RCC 7860 (cell line): ENCODE results near the gene CFAP54.
A peak's percentile ranks its signal among the peaks of the same experiment; 100 is the strongest.
"Not testable (repeated sequence)": the region's sequence is repeated elsewhere in the genome, so short reads cannot be mapped to it uniquely, and the experiment has no call there.

Source experiments
- DNase-seq: peaks from one replicate; pipeline ENCODE4 v3.0.0-alpha.2; 2015; ENCODE audit warnings: low spot score
- FAIRE-seq: peaks from 2 replicates; lab custom pipeline; 2012; peaks lifted over from hg19 to GRCh38; lab: Jason Lieb, UNC

Gene CFAP54

GRCh38 chr12:96606134-96606533 lies 116.8 kb downstream of the CFAP54 start:
- DNase-seq (no peak), FAIRE-seq (no peak)

GRCh38 chr12:96606644-96607043 lies 117.3 kb downstream of the CFAP54 start:
- DNase-seq (no peak), FAIRE-seq (no peak)

GRCh38 chr12:96617178-96617577 lies 127.8 kb downstream of the CFAP54 start:
- DNase-seq = no peak
- no peak for FAIRE-seq

GRCh38 chr12:96623155-96623554 lies 133.8 kb downstream of the CFAP54 start:
- FAIRE-seq (no peak), DNase-seq (no peak)

- FAIRE-seq = no peak
- DNase-seq = no peak
Observed at GRCh38 chr12:96623656-96624217, 134.4 kb downstream of the CFAP54 start.

GRCh38 chr12:96635844-96636243 lies 146.5 kb downstream of the CFAP54 start:
- DNase-seq (no peak), FAIRE-seq (no peak)

- no peak for DNase-seq
- FAIRE-seq = no peak
Observed at GRCh38 chr12:96636895-96637294, 147.5 kb downstream of the CFAP54 start.

- no peak for FAIRE-seq
- DNase-seq = no peak
Observed at GRCh38 chr12:96648923-96649322, 159.5 kb downstream of the CFAP54 start.

GRCh38 chr12:96652870-96653269 lies 163.5 kb downstream of the CFAP54 start:
- DNase-seq = no peak
- no peak for FAIRE-seq

- no peak for FAIRE-seq
- no peak for DNase-seq
Observed at GRCh38 chr12:96658075-96658474, 168.7 kb downstream of the CFAP54 start.

GRCh38 chr12:96669786-96670185 lies 180.4 kb downstream of the CFAP54 start:
- DNase-seq (no peak), FAIRE-seq (no peak)

GRCh38 chr12:96670334-96670899 lies 181.0 kb downstream of the CFAP54 start:
- no peak for DNase-seq
- FAIRE-seq = no peak

GRCh38 chr12:96675519-96675918 lies 186.1 kb downstream of the CFAP54 start:
- not testable (repeated sequence) for FAIRE-seq, DNase-seq

GRCh38 chr12:96677363-96677762 lies 188.0 kb downstream of the CFAP54 start:
- DNase-seq (no peak), FAIRE-seq (no peak)

- FAIRE-seq = no peak
Observed at GRCh38 chr12:96687719-96688118, 198.3 kb downstream of the CFAP54 start.

GRCh38 chr12:96698521-96698920 lies 209.1 kb downstream of the CFAP54 start:
- FAIRE-seq = no peak
- DNase-seq = no peak

More at GRCh38 chr12:96687719-96688118, 198.3 kb downstream of the CFAP54 start:
- no peak for DNase-seq

GRCh38 chr12:96698965-96699364 lies 209.6 kb downstream of the CFAP54 start:
- FAIRE-seq (no peak), DNase-seq (peak; percentile 63)

GRCh38 chr12:96701856-96702255 lies 212.5 kb downstream of the CFAP54 start:
- FAIRE-seq (no peak), DNase-seq (no peak)

- no peak for DNase-seq
- FAIRE-seq = no peak
Observed at GRCh38 chr12:96710127-96710745, 220.9 kb downstream of the CFAP54 start.

GRCh38 chr12:96711364-96711763 lies 222.0 kb downstream of the CFAP54 start:
- no peak for DNase-seq

GRCh38 chr12:96714199-96714598 lies 224.8 kb downstream of the CFAP54 start:
- FAIRE-seq (no peak), DNase-seq (no peak)

More at GRCh38 chr12:96711364-96711763, 222.0 kb downstream of the CFAP54 start:
- FAIRE-seq = no peak

GRCh38 chr12:96719660-96720362 lies 230.4 kb downstream of the CFAP54 start:
- DNase-seq (no peak), FAIRE-seq (no peak)
